HG02885 (cell line): ENCODE results near the gene USP7.

Experiments
- ATAC-seq: cut with Tn5 transposase; IDR thresholded peaks from one replicate; pipeline ENCODE4 v1.9.1; 2021; ENCODE audit warnings: mild to moderate bottlenecking; ENCODE audit not compliant: unreplicated experiment, poor library complexity

USP7 gene

DNA sequence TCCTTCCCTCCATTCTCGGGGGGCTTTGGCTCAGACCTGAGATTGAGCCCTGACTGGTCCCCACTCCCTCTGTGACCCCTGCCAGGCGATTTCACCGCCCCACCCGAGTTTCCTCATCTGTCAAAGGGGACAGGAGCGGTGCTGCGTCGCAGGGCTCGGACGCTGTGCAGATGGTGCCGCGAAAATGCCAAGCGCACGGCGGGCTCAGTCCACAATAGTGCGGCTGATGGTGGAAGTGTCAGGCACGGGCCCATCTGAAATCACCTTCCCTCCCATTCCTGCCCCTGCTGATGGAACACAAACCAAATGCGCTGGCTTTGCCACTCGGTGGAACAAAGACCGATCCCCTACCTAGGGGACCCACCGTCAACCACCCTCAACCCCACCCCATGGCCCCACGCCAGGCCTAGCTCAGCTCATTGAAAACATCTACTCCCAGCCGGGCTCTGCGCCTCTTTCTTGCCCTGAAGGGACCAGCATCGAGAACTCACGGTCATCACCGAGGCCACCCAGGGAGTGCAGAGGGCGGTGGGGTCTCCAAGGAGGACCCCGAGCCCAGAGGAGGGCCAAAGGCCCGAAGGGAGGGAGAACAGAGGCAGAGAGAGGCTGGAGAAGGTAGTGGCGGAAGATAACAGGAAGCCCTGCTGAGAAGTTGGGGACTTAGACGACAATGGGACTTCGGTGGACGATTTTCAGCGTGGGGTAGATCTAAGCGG, 96.3 kb downstream of the USP7 start:
- no peak for ATAC-seq

- ATAC-seq, result no peak
Observed at GRCh38 chr16:8866884-8867215, 96.9 kb downstream of the USP7 start.

DNA sequence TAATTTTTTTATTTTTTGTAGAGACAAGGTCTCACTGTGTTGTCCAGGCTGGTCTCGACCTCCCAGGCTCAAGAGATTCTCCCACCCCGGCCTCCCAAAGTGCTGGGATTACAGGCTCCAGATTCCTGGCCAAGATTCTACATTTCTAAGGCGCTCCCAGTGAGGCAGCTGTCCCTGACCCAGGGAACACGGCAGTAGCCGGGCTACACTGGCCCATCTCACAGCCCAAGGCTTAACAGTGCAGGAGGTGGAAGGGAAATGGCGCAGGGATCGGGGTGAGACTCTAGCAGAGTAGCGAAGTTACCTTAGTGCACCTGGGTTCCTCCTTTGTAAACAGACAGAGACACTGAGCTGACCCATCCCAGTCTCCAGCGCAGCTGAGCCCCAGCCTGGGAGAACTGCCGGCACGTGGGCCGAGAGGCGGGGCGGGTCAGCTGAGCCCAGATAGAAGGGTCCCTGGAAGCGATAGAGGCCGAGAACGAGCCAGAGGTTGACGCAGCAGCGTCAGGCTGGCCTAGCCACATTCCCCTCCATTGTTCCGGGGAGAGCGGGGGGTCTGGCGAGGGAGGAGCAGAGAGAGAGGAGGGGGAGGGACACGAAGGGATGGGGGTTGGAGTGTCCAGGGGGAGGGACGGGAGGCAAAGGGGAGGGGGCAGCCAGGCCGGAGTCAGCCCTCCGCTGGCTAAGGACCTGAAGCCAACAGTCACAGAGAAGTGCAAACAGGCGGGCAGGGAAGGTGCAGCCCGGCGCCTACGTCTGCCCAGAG, 97.4 kb downstream of the USP7 start:
- no peak for ATAC-seq

DNA sequence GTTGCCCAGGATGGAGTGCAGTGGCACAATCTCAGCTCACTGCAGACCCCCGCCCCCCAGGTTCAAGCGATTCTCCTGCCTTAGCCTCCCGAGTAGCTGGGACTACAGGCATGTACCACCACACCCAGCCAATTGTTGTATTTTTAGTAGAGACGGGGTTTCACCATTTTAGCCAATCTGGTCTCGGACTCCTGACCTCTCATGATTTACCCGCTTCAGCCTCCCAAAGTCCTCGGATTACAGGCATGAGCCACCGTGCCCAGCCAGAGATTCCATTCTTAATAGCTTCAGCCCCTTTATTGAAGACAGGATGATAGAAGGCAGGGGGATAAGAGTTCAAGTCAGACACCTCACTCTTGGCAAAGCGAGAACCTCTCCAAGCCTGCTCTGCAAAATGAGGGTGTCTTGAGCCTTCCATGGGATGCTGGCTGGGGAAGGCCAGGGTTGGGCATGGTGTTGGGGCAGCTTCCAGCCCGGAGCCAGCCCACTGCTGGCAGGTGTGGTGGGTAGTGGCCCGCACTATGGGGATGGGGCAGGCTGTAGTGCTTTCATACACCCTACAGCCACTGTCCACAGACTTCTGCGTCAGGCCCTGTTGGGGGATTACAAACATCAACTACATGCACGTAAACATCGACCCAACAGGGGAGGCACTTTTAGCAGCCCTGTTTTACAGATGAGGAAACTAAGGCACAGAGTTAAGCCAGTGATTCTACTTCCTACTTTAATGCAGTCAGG, 98.4 kb downstream of the USP7 start:
- no peak for ATAC-seq

GRCh38 chr16:8864480-8865110, 99.1 kb downstream of the USP7 start:
- ATAC-seq, result no peak

DNA sequence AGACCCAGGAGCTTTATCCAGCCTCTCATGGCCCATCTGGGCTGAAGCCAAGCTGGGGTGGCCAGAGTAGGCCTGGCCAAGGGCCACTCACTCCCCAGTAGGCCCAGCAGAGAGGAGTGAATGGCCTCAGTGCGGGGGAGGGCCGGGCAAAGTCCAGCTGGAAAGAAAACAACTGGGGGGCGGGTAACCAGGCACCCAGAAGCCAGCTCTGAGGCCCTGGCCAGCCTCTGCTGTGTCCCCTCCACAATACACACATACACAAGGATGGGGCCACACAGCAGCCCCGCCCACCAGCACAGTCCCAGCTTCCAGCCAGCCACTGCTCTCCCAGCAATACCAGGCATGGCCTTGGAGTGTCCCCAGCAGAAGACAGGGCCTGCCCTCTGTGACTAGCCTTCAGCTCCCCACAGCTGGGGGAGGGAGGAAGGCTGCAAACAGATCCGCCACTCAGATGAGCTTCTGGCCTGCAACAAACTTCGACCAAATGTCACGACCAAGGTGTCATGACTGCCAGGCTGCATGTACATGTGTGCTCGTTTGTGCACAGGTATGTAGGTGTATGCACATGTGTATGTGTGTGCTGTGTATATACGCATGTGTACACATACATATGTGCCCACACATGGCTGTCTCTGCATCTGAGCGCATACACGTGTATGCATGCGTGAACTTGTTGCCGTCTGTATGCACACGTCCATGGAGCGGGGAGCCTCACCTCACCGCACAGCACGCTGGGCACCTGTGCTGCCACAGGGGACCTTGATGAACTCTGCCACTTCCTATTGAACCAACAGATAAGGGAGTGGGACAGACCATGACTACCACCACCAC, 99.9 kb downstream of the USP7 start:
- no peak for ATAC-seq

GRCh38 chr16:8862309-8863130, 101.2 kb downstream of the USP7 start:
- ATAC-seq, result no peak

DNA sequence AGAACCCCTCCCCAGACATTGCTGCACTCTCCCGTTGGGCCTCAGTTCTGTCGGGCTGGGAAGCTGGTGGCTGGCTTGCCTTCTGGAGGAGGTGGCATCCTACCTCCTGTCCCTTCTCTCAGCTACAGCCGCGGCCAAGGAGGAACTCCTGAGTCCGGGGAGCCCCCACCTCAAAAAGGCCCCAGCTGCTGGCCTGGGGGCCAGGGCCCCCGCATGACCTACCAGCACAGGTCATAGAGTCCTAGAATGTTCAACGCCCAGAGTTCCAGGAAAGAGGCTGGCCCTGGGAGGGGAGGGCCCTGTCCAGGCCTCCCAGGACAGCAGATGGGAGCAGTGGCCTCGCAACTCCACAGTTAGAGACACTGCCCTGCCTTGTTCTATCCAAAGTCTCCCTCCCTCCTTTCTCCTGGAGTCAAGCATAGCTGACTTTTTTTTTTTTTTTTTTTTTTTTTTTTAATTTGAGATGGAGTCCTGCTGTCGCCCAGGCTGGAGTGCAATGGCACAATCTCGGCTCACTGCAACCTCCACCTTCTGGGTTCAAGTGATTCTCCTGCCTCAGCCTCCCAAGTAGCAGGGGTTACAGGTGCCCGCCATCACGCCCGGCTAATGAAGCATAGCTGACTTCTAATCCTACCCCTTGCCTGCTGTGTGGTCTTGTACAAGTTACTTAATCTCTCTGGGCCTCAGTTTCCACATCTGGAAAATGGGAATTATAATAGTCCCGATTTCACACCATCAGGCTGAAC, 102.0 kb downstream of the USP7 start:
- no peak for ATAC-seq

DNA sequence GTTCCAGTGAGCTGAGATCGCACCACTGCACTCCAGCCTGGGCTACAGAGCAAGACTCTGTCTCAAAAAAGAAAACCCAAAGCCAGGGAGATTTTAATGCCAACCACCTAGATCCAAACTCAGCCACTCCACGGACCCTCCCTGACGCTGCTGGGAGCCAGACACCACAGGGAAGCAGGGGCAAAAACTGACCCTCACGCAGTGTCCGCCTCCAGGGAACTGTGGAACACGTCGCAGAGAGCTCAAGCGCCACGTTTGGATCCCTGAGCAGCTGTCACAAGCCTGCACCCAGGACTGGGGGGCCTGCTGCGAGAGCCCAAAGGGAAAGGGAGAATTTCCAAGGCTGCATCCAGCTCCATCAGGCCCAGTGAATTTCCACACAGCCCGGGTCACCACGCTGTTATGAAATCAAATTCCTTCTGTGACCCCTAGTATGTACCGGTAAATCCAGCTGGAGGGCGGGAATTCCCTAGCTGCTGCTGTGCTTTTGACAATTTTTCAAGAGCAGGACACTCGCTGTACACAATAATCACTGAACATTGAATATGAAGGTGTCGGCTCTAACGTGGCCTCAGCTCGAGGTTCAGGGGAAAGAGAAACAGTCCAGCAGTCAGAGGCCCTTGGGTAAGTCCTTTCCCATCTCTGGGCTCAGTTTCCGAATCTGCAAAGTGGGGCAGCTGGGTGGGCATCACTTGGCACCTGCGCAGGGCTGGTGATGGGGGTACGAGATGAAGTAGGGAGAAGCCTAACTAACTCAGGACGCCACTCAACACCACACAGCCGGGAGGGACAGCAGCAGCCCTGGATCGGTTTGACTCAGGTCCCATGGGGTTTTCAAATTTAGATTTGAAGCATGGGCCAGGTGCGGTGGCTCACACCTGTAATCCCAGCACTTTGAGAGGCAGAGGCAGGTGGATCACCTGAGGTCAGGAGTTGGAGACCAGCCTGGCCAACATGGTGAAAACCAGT, 103.5 kb downstream of the USP7 start:
- ATAC-seq, result no peak

- no peak for ATAC-seq
Observed at GRCh38 chr16:8858994-8859912, 104.5 kb downstream of the USP7 start.

DNA sequence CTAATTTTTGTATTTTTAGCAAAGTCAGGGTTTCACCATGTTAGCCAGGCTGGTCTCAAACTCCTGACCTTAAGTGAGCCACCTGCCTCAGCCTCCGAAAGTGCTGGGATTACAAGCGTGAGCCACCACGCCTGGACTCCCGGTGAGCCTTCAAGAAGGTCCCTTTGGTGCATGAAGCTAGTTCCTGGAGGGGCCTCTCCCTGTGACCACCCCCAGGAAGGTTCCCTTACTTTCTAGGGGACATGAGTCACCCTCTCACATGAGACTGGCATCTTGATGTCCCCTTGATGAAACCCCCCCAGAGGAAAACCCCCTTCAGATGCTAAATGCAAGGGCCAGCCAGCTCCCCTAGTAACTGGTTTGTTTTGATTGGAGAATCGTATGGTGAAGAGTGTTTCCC, 107.7 kb downstream of the USP7 start:
- no peak for ATAC-seq

GRCh38 chr16:8855051-8855786, 108.5 kb downstream of the USP7 start:
- no peak for ATAC-seq

GRCh38 chr16:8854298-8854948, 109.3 kb downstream of the USP7 start:
- ATAC-seq, result no peak

DNA sequence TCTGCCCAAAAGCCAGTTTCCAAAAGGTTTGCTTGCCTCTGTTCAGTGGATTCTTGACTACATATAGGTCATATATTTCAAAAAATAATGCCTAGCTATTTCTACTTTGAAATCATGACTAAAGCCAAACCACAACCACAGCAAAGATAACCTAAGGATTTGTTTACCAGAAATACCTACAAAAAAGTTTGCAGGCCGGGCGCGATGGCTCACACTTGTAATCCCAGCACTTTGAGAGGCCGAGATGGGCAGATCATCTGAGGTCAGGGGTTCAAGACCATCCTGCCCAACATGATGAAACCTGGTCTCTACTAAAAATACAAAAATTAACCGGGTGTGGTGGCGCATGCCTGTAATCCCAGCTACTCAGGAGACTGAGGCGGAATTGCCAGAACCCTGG, 110.1 kb downstream of the USP7 start:
- ATAC-seq, result no peak

DNA sequence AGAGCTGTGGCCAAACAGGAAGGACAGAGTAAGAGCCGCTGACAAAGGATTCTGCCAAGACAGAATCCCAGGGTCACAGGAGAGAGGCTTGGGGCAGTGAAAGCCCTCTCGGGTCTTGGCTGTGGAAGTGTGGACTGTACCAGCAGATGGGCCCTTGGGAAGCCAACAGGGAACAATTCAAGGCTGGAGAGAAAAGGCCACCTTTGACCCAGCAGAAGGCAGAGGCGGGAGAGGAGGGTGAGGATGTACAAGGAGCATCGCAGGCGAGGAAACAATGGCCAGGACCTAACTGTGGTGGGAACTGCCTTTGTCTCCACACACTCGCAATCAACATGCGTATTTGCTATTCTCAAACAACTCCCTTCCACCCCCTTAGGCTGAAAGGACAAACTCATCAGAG, 110.6 kb downstream of the USP7 start:
- ATAC-seq, result no peak
